Measurements from ENCODE around the gene OR2D3.

DNA sequence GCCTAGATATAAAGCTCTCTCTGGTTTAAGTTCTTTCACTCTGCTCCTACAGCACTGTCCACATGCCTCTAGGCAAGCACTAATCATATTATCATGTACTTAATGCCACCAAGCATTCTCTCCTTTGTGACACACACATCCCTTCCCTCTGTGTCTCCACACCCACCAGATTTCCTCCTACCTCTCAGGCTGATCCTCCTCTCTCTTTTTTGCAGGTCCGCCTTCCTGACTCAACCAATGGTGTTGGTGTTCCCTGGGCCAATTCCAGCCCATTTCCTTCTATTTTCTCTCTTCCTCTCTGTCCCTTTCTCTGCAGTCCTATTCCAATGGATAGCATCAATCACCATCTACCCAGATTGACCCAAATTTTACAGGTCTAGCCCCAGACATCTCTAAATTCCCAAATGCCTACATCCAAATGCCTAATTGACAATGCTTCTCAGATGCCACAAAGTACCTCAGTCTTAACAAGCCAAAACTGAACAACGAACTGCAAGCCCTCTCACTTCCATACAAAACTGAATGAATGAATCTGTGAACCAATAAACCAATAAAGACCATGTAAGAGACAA, 4.9 kb downstream of the OR2D3 start:
- TF ChIP-seq, protein P1, sequence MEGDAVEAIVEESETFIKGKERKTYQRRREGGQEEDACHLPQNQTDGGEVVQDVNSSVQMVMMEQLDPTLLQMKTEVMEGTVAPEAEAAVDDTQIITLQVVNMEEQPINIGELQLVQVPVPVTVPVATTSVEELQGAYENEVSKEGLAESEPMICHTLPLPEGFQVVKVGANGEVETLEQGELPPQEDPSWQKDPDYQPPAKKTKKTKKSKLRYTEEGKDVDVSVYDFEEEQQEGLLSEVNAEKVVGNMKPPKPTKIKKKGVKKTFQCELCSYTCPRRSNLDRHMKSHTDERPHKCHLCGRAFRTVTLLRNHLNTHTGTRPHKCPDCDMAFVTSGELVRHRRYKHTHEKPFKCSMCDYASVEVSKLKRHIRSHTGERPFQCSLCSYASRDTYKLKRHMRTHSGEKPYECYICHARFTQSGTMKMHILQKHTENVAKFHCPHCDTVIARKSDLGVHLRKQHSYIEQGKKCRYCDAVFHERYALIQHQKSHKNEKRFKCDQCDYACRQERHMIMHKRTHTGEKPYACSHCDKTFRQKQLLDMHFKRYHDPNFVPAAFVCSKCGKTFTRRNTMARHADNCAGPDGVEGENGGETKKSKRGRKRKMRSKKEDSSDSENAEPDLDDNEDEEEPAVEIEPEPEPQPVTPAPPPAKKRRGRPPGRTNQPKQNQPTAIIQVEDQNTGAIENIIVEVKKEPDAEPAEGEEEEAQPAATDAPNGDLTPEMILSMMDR (IDR thresholded peaks at IDR 0.05): no peak
- TF ChIP-seq EZH2phosphoT487 (IDR thresholded peaks at IDR 0.05): no peak
